Uterus (tissue), 4 donors: ENCODE results near the gene STON1. TPM values are rescaled to one million over a fixed set of nuclear protein-coding genes. Genes with fewer than 3 reads are reported as not detected.
"Not testable (repeated sequence)": the region's sequence is repeated elsewhere in the genome, so short reads cannot be mapped to it uniquely, and the experiment has no call there.

ENCODE experiments used
- DNase-seq, 2 donors: peaks; one replicate each; pipeline ENCODE4 v3.0.0-alpha.2; 2019 to 2020
- H3K27ac ChIP-seq, 2 donors: fragments of 200-600 bp; sonication (generic); 1 replicate in 1 of 2; 2 replicates in 1 of 2; pipeline ENCODE4 v1.5.1; 2016 to 2018
- H3K27me3 ChIP-seq, 2 donors: fragments of 200-600 bp; sonication (generic); one replicate each; pipeline ENCODE4 v1.5.1; 2018 to 2019; ENCODE audit warnings: control low read depth in 1 of 2
- H3K36me3 ChIP-seq, 2 donors: fragments of 200-600 bp; sonication (generic); one replicate each; pipeline ENCODE4 v1.5.1; 2019; ENCODE audit warnings: control low read depth in 1 of 2
- H3K4me1 ChIP-seq, 2 donors: fragments of 200-600 bp; sonication (generic); one replicate each; pipeline ENCODE4 v1.5.1; 2018 to 2019; ENCODE audit warnings: control low read depth in 1 of 2
- H3K4me3 ChIP-seq, 2 donors: fragments of 200-600 bp; sonication (generic); 1 replicate in 1 of 2; 2 replicates in 1 of 2; pipeline ENCODE4 v1.5.1; 2018 to 2019; ENCODE audit warnings: mild to moderate bottlenecking in 1 of 2
- H3K9me3 ChIP-seq, 2 donors: fragments of 200-600 bp; sonication (generic); one replicate each; pipeline ENCODE4 v1.5.1; 2019; ENCODE audit warnings: control low read depth in 1 of 2
- CTCF ChIP-seq, 4 experiments: fragments of 200-600 bp in 2 of 4; fragments of 450-650 bp in 2 of 4; sonication (generic) in 2 of 4; IDR thresholded peaks; one replicate each; pipeline ENCODE4 v1.5.1; 2016 to 2019; ENCODE audit warnings: antibody characterized with exemption in 4 of 4, mild to moderate bottlenecking in 2 of 4, moderate library complexity in 1 of 4
- POLR2A ChIP-seq, 2 donors: fragments of 450-650 bp; IDR thresholded peaks; one replicate each; pipeline ENCODE4 v1.6.1; 2016; ENCODE audit warnings: antibody characterized with exemption in 2 of 2, mild to moderate bottlenecking in 1 of 2, moderate library complexity in 1 of 2
- intact Hi-C: fragments of 100-400 bp; cut with DNase I; formaldehyde crosslinking; loops from one replicate; pipeline ENCODE4 v1.15.1; 2023; ENCODE audit warnings: low total_unique reads
- total RNA-seq, 4 donors: library from RNA; depleted of rRNA in 3 of 4; stranded (reverse); fragments of >200 nt in 3 of 4; gene quantifications; one replicate each; pipeline versions ENCODE4 v1.1.0 to v1.2.4, GENCODE V29; 2014 to 2023
- donor health status: DM: yes; HTN: yes; CAD: no.

Gene STON1
- total RNA-seq, 4 donors from 2014 or later = 55.6 to 75.3 (median 65.8) TPM

GRCh38 chr2:48543895-48544294, 13.9 kb downstream of the STON1 start:
- intact Hi-C loops = no loop called here
- TF ChIP-seq POLR2A (IDR thresholded peaks at IDR 0.05) (no peak), CTCF (IDR thresholded peaks at IDR 0.05) (no peak)
- Histone ChIP-seq H3K4me1 (peaks cover 2 to 14% of the 10 kb centered on the region in 2 donors), H3K9me3 (no peaks in the 10 kb centered on the region), H3K27me3 (no peaks in the 10 kb centered on the region), H3K27ac (peak overlapping the region in 1 of 2 donors; percentile 33), H3K36me3 (no peaks in the 10 kb centered on the region), H3K4me3 (no peak overlapping the region)
- DNase-seq = no peak

- peaks cover 2 to 14% of the 10 kb centered on the region in 2 donors for H3K4me1 ChIP-seq
- H3K36me3 ChIP-seq = no peaks in the 10 kb centered on the region
- no peaks in the 10 kb centered on the region for H3K9me3 ChIP-seq
- DNase-seq = no peak
- no peaks in the 10 kb centered on the region for H3K27me3 ChIP-seq
- H3K27ac ChIP-seq = no peak overlapping the region
- TF ChIP-seq POLR2A (IDR thresholded peaks at IDR 0.05) (no peak), CTCF (IDR thresholded peaks at IDR 0.05) (no peak)
- intact Hi-C loops = no loop called here
- H3K4me3 ChIP-seq = no peak overlapping the region
Measured at GRCh38 chr2:48545244-48545643, 15.3 kb downstream of the STON1 start.

GRCh38 chr2:48548840-48549239, 18.9 kb downstream of the STON1 start:
- Histone ChIP-seq H3K36me3 (no peaks in the 10 kb centered on the region), H3K4me1 (peaks cover 0 to 8% of the 10 kb centered on the region in 2 donors), H3K27ac (no peak overlapping the region), H3K4me3 (no peak overlapping the region), H3K9me3 (no peaks in the 10 kb centered on the region), H3K27me3 (no peaks in the 10 kb centered on the region)
- no peak for TF ChIP-seq CTCF (IDR thresholded peaks at IDR 0.05)
- TF ChIP-seq POLR2A (IDR thresholded peaks at IDR 0.05) = no peak
- intact Hi-C loops = no loop called here
- no peak for DNase-seq

- Histone ChIP-seq H3K4me3 (no peak overlapping the region), H3K36me3 (no peaks in the 10 kb centered on the region), H3K27ac (no peak overlapping the region), H3K27me3 (no peaks in the 10 kb centered on the region), H3K4me1 (peaks cover 0 to 3% of the 10 kb centered on the region in 2 donors), H3K9me3 (no peaks in the 10 kb centered on the region)
- intact Hi-C loops = no loop called here
- no peak for DNase-seq
- TF ChIP-seq CTCF (IDR thresholded peaks at IDR 0.05) (no peak), POLR2A (IDR thresholded peaks at IDR 0.05) (no peak)
Measured at GRCh38 chr2:48549972-48550371, 20.0 kb downstream of the STON1 start.

- peaks cover 0 to 3% of the 10 kb centered on the region in 2 donors for H3K4me1 ChIP-seq
- no peaks in the 10 kb centered on the region for H3K9me3 ChIP-seq
- peak in 1 of 2 donors; percentile 30 for DNase-seq
Measured at GRCh38 chr2:48551548-48551947, 21.6 kb downstream of the STON1 start.

GRCh38 chr2:48555071-48555470, 25.1 kb downstream of the STON1 start:
- H3K27ac ChIP-seq, H3K36me3 ChIP-seq, DNase-seq, H3K4me3 ChIP-seq, H3K27me3 ChIP-seq, intact Hi-C loops, H3K9me3 ChIP-seq, H3K4me1 ChIP-seq: not testable (repeated sequence)

More at GRCh38 chr2:48551548-48551947, 21.6 kb downstream of the STON1 start:
- no peak overlapping the region for H3K4me3 ChIP-seq
- H3K36me3 ChIP-seq = no peaks in the 10 kb centered on the region
- intact Hi-C loops = no loop called here
- H3K27me3 ChIP-seq = no peaks in the 10 kb centered on the region
- no peak for TF ChIP-seq POLR2A (IDR thresholded peaks at IDR 0.05)
- no peak for TF ChIP-seq CTCF (IDR thresholded peaks at IDR 0.05)
- no peak overlapping the region for H3K27ac ChIP-seq
